IMR-90 (cell line): ENCODE results near the gene VRTN. TPM values are rescaled to one million over a fixed set of nuclear protein-coding genes. Genes with fewer than 3 reads are reported as not detected.
A peak's percentile ranks its signal among the peaks of the same experiment; 100 is the strongest.

Source experiments
- ATAC-seq: fragments of 200-7000 bp; cut with Tn5 transposase; 2 replicates; pipeline ENCODE4 v1.9.1; 2020; ENCODE audit warnings: low read depth, mild to moderate bottlenecking, moderate library complexity
- BruUV-seq: library from RNA; stranded (reverse); fragments of 400-500 nt; replicated peaks from 2 replicates; lab custom pipeline; 2021; lab: Mats Ljungman, UMichigan
- CTCF ChIA-PET: fragments of 300-600 bp; formaldehyde crosslinking; extraction: SDS; loops from one replicate; lab custom pipeline; 2021; ENCODE audit warnings: antibody characterized with exemption; lab: Yijun Ruan, JAX
- POLR2A ChIA-PET: fragments of 300-600 bp; sonication (Branson Sonifier 250); formaldehyde crosslinking; loops from one replicate; lab custom pipeline; 2022; ENCODE audit warnings: antibody characterized with exemption; ENCODE audit not compliant: unreplicated experiment; lab: Charles Lee
- DNase-seq: peaks from one replicate; pipeline ENCODE4 v3.0.0; 2013
- H2AFZ ChIP-seq: replicated peaks from 2 replicates; pipeline ENCODE3; 2013; ENCODE audit warnings: low read length, mild to moderate bottlenecking; ENCODE audit not compliant: poor library complexity
- H2AK5ac ChIP-seq: 2 replicates; pipeline ENCODE4 v1.6.1; 2013; ENCODE audit warnings: low read depth, low read length, inconsistent platforms
- H2AK9ac ChIP-seq: replicated peaks from 2 replicates; pipeline ENCODE3; 2013; ENCODE audit warnings: mild to moderate bottlenecking, low read depth, low read length, moderate library complexity; ENCODE audit not compliant: poor library complexity
- H2BK120ac ChIP-seq: 2 replicates; pipeline ENCODE4 v1.6.1; 2013; ENCODE audit warnings: low read depth, low read length, inconsistent platforms
- H2BK15ac ChIP-seq: 3 replicates; pipeline ENCODE4 v1.6.1; 2013; ENCODE audit warnings: low read depth, low read length, inconsistent platforms
- H2BK20ac ChIP-seq: 2 replicates; pipeline ENCODE4 v1.6.1; 2013; ENCODE audit warnings: low read depth, mild to moderate bottlenecking, inconsistent platforms, low read length, moderate library complexity
- H2BK5ac ChIP-seq: 2 replicates; pipeline ENCODE4 v1.6.1; 2013; ENCODE audit warnings: mild to moderate bottlenecking, low read depth, low read length, inconsistent platforms; ENCODE audit not compliant: poor library complexity, severe bottlenecking
- H3K14ac ChIP-seq: replicated peaks from 2 replicates; pipeline ENCODE4 v1.6.1; 2013; ENCODE audit warnings: low read depth, low read length, inconsistent platforms
- H3K18ac ChIP-seq: 2 replicates; pipeline ENCODE4 v1.6.1; 2013; ENCODE audit warnings: low read depth, low read length, control low read depth
- H3K23ac ChIP-seq: 2 replicates; pipeline ENCODE4 v1.6.1; 2013; ENCODE audit warnings: low read depth, low read length, inconsistent platforms
- H3K27ac ChIP-seq: 2 replicates; pipeline ENCODE4 v1.5.1; 2013; ENCODE audit warnings: mild to moderate bottlenecking, control low read depth, low read length; ENCODE audit not compliant: insufficient read depth
- H3K27me3 ChIP-seq: 2 replicates; pipeline ENCODE4 v1.6.1; 2013; ENCODE audit warnings: low read length; ENCODE audit not compliant: control insufficient read depth, insufficient read depth
- H3K36me3 ChIP-seq: 2 replicates; pipeline ENCODE4 v1.6.1; 2013; ENCODE audit warnings: low read length, mixed read lengths; ENCODE audit not compliant: control insufficient read depth, insufficient read depth
- H3K4ac ChIP-seq: 2 replicates; pipeline ENCODE4 v1.6.1; 2013; ENCODE audit warnings: low read depth, low read length, inconsistent platforms
- H3K4me1 ChIP-seq: 2 replicates; pipeline ENCODE4 v1.6.1; 2013; ENCODE audit warnings: low read length, mixed read lengths; ENCODE audit not compliant: control insufficient read depth, insufficient read depth
- H3K4me2 ChIP-seq: 2 replicates; pipeline ENCODE4 v1.6.1; 2013; ENCODE audit warnings: low read depth, mild to moderate bottlenecking, control low read depth, low read length, moderate library complexity
- H3K4me3 ChIP-seq: 2 replicates; pipeline ENCODE4 v1.5.1; 2013; ENCODE audit warnings: low read depth, mild to moderate bottlenecking, control low read depth, low read length, moderate library complexity; ENCODE audit not compliant: insufficient read depth
- H3K56ac ChIP-seq: 2 replicates; pipeline ENCODE4 v1.6.1; 2013; ENCODE audit warnings: low read length, inconsistent platforms; ENCODE audit not compliant: insufficient read depth; ENCODE audit errors: extremely low read depth
- H3K79me1 ChIP-seq, 2 experiments: 2 replicates each; pipeline ENCODE4 v1.6.1; 2013; ENCODE audit warnings: low read length in 2 of 2, inconsistent platforms in 1 of 2, low read depth in 1 of 2
- H3K9ac ChIP-seq: 2 replicates; pipeline ENCODE4 v1.6.1; 2013; ENCODE audit warnings: low read depth, low read length, control low read depth
- H3K9me1 ChIP-seq: 2 replicates; pipeline ENCODE4 v1.6.1; 2013; ENCODE audit warnings: low read length, inconsistent platforms; ENCODE audit not compliant: insufficient read depth
- H3K9me3 ChIP-seq: 2 replicates; pipeline ENCODE4 v1.6.1; 2013; ENCODE audit warnings: low read length; ENCODE audit not compliant: control insufficient read depth, insufficient read depth
- H4K20me1 ChIP-seq: 2 replicates; pipeline ENCODE4 v1.6.1; 2013; ENCODE audit warnings: low read length, inconsistent platforms; ENCODE audit not compliant: insufficient read depth
- H4K5ac ChIP-seq: 2 replicates; pipeline ENCODE4 v1.6.1; 2013; ENCODE audit warnings: mild to moderate bottlenecking, low read depth, low read length, control low read depth
- H4K8ac ChIP-seq, 2 experiments: 2 replicates each; pipeline ENCODE4 v1.6.1; 2013; ENCODE audit warnings: low read depth in 2 of 2, low read length in 2 of 2, control low read depth in 1 of 2, inconsistent platforms in 1 of 2
- H4K91ac ChIP-seq: 2 replicates; pipeline ENCODE4 v1.6.1; 2013; ENCODE audit warnings: low read depth, low read length, inconsistent platforms; ENCODE audit not compliant: insufficient read depth
- CEBPB ChIP-seq: IDR thresholded peaks from 2 replicates; pipeline ENCODE4 v1.6.1; 2012; ENCODE audit warnings: low read depth, low read length, improper control_type of control experiment
- NFE2L2 ChIP-seq: fragments of 150-350 bp; IDR thresholded peaks from 2 replicates; pipeline ENCODE4 v1.6.1; 2016; ENCODE audit warnings: low read depth, mild to moderate bottlenecking, low read length
- POLR2A ChIP-seq: IDR thresholded peaks from 2 replicates; pipeline ENCODE4 v1.6.1; 2012; ENCODE audit warnings: mild to moderate bottlenecking, low read depth, low read length
- WGBS, 2 experiments: methylation state at CpG; one replicate each; pipeline versions ENCODE4 v1.1.5 to v1.1.7; 2013; ENCODE audit warnings: missing lambda C conversion rate in 2 of 2; ENCODE audit not compliant: insufficient read length in 1 of 2; ENCODE audit errors: extremely low coverage in 2 of 2; 5-methylcytosine and 5-hydroxymethylcytosine counted together
- dilution Hi-C: fragments of 300-500 bp; cut with HindIII; formaldehyde crosslinking; loops from one replicate; pipeline ENCODE4 v1.14.3; 2018; ENCODE audit warnings: low sequenced_read_pairs; ENCODE audit not compliant: unreplicated experiment
- in situ Hi-C: fragments of 300-500 bp; cut with MboI; formaldehyde crosslinking; loops from 3 replicates; pipeline ENCODE4 v1.14.3; 2019; ENCODE audit warnings: low sequenced_read_pairs, inconsistent platforms, mixed read lengths
- intact Hi-C: fragments of 100-400 bp; cut with micrococcal nuclease; formaldehyde crosslinking; loops from 2 replicates; pipeline ENCODE4 v1.10.0; 2022
- polyA plus RNA-seq, 3 experiments: library from polyadenylated mRNA; depleted of rRNA; stranded (reverse); fragments of >200 nt; gene quantifications; 2 replicates each; pipeline ENCODE4 v1.2.3, GENCODE V29; 2012; ENCODE audit warnings: low replicate concordance in 1 of 3
- total RNA-seq: library from RNA; depleted of rRNA; stranded (reverse); fragments of >200 nt; gene quantifications from 2 replicates; pipeline ENCODE4 v1.2.3, GENCODE V29; 2012
- TF ChIP-seq, protein P1 (sequence below): conservative IDR thresholded peaks from 2 replicates; pipeline ENCODE4 v1.5.1; 2012; ENCODE audit warnings: mild to moderate bottlenecking, low read depth, low read length, improper control_type of control experiment

Gene VRTN
- total and polyA plus RNA-seq, 2 of the 4 experiments (the other 2 are of a cell fraction), result not detected

DNA sequence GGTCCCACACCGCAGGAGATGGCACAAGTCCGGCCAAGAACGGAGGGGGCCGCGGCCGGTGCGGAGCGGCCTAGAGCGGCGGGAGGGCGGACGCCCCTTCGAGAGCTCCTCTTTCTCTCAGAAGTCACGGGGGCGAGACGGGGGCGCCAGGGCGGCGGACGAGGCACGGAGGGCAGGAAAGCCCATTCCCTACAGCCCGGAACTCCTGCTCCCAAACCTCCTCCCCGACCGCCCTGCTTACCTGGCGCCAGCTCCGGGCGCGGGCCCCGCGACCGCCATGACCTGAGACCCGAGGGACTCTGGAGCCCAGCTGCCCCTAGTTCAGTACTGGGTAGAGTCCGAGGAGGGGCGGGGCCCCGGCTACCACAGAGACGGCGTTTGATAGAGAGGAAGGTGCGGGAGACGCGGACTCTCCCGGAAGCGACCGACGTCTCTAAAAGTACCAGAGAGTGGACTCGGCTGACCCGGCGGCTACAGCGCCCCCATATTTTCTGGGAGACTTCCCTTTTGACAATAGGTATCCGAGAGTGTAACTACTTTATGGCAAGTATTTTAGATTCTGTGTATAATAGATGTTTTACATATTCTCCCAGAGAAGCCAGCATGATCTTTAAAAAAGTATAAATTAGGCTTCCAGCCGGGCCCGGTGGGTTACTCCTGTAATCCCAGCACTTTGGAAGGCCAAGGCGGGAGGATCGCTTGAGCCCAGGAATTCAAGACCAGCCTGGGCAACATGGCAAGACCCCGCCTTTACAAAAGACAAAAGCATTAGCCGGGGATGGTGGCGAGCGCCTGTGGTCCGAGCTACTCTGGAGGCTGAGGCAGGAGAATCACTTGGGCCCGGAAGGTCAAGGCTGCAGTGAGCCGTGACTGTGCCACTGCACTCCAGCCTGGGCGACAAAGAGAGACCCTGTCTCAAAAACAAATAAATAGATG, 45.4 kb upstream of the VRTN start, which contains the start of gene ABCD4:
ABCD4 (minus strand) TSS at position 301 of the 936 bp plus-strand sequence; CDS start at position 279, 22 bp downstream.
- Histone ChIP-seq H3K56ac (peak within 1 kb of the TSS; percentile 39; the same call in 1 of the 2 replicates), H3K9me1 (0 out of 2 replicates have a peak, but pooled peaks cover 3% of the 10 kb centered on the region), H4K5ac (peak within 1 kb of the TSS; percentile 27), H3K14ac (peak within 1 kb of the TSS; percentile 83; the same call in 1 of the 2 replicates), H3K79me1 (peaks cover 13 to 46% of the 10 kb centered on the region in 2 experiments), H2AK5ac (no peak within 1 kb of the TSS; the same call in 1 of the 2 replicates), H3K36me3 (peaks cover 6% of the 10 kb centered on the region), H2AFZ (peak within 1 kb of the TSS; percentile 96), H4K91ac (0 out of 2 replicates have a peak within 1 kb of the TSS, but pooled peaks have one; percentile 14), H4K20me1 (peaks cover 10% of the 10 kb centered on the region; the same call in 1 of the 2 replicates), H4K8ac (peak within 1 kb of the TSS; percentile 88 to 90), H3K9me3 (no peaks in the 10 kb centered on the region), H3K4me2 (peak within 1 kb of the TSS; percentile 97), H3K4ac (peak within 1 kb of the TSS; percentile 52), H2BK15ac (no peak within 1 kb of the TSS), H3K4me1 (peaks cover 3% of the 10 kb centered on the region), H3K4me3 (peak within 1 kb of the TSS; percentile 84), H2BK5ac (peak within 1 kb of the TSS; percentile 62), H3K23ac (peak within 1 kb of the TSS; percentile 66), H3K27me3 (no peaks in the 10 kb centered on the region), H3K27ac (peak within 1 kb of the TSS; percentile 76), H2BK120ac (no peak within 1 kb of the TSS), H2AK9ac (peak within 1 kb of the TSS; percentile 56), H2BK20ac (no peak within 1 kb of the TSS), H3K9ac (peak within 1 kb of the TSS; percentile 81), H3K18ac (no peak within 1 kb of the TSS)
- in situ Hi-C loops, result no loop called here
- intact Hi-C loops, result loop anchor here (5.0 kb wide), 1 partner anchor 516 kb away; no protein-coding TSS in a partner anchor
- peak; percentile 99 for ATAC-seq
- dilution Hi-C loops, result no loop called here
- BruUV-seq, result no TSS peak
- POLR2A ChIA-PET, result interaction anchor here (1.0 kb wide), 1 partner anchor 10 kb away, joined by 3 read pairs; no protein-coding TSS in a partner anchor
- TF ChIP-seq POLR2A (peak; percentile 80), CEBPB (no peak), NFE2L2 (no peak)
- TF ChIP-seq, protein P1, sequence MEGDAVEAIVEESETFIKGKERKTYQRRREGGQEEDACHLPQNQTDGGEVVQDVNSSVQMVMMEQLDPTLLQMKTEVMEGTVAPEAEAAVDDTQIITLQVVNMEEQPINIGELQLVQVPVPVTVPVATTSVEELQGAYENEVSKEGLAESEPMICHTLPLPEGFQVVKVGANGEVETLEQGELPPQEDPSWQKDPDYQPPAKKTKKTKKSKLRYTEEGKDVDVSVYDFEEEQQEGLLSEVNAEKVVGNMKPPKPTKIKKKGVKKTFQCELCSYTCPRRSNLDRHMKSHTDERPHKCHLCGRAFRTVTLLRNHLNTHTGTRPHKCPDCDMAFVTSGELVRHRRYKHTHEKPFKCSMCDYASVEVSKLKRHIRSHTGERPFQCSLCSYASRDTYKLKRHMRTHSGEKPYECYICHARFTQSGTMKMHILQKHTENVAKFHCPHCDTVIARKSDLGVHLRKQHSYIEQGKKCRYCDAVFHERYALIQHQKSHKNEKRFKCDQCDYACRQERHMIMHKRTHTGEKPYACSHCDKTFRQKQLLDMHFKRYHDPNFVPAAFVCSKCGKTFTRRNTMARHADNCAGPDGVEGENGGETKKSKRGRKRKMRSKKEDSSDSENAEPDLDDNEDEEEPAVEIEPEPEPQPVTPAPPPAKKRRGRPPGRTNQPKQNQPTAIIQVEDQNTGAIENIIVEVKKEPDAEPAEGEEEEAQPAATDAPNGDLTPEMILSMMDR, result peak; percentile 59
- CTCF ChIA-PET, result interaction anchor here (0.5 to 1.3 kb wide), 3 partner anchors 11 to 503 kb away, joined by 3 to 6 read pairs (median 3); no protein-coding TSS in a partner anchor
- DNase-seq, result peak; percentile 87
- WGBS, 2 experiments, result 37% methylated on average over 15 of the region's 61 CpGs; no CpG with 5 or more reads in 1 of the 2 experiments
